ENCODE measurements around the gene TAB3. TPM values are rescaled to one million over a fixed set of nuclear protein-coding genes. Genes with fewer than 3 reads are reported as not detected.

Gene TAB3
- total and polyA plus RNA-seq, 3 experiments from 2014 or later: 7.6 to 21.4 (median 21.1) TPM

DNA sequence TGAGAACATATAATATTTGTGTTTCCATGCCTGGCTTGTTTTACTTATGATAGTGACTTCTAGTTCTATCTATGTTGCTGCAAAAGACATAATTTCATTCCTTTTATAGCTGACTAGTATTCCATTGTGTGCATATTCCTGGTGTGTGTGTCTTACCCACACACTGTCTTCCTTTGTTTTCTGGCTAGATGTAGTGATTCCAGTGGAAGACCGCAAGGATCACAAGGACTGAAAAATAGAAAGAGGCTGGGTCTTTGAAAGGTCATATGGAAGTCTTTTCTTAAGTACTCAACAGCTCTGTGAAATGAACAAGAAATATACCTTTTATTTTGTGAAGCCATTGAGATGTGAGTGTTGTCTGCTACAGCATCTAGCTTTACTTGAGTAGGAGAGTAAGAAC is 29.4 kb upstream of the TAB3 start:
- Histone ChIP-seq H3K27ac (ENCODE audit: low read depth, low read length) (no peak overlapping the region), H3K27me3 (ENCODE audit: insufficient read depth, low read length, poor library complexity, severe bottlenecking) (no peaks in the 10 kb centered on the region), H3K4me3 (ENCODE audit: low read length) (no peak overlapping the region), H3K9me3 (ENCODE audit: low read length) (no peaks in the 10 kb centered on the region), H3K4me1 (ENCODE audit: insufficient read depth, low read length) (no peaks in the 10 kb centered on the region), H3K36me3 (ENCODE audit: insufficient read depth, low read length) (no peaks in the 10 kb centered on the region)
- Mint-ChIP-seq H3K36me3 (no peaks in the 10 kb centered on the region), H3K9me3 (no peaks in the 10 kb centered on the region), H3K27ac (no peak overlapping the region), H3K27me3 (peaks cover 3 to 6% of the 10 kb centered on the region in 2 donors), H3K4me3 (no peak overlapping the region), H3K4me1 (no peaks in the 10 kb centered on the region)
- ChIA-PET CTCF (no interaction called here), POLR2A (no interaction called here)
- DNase-seq: no peak

DNA sequence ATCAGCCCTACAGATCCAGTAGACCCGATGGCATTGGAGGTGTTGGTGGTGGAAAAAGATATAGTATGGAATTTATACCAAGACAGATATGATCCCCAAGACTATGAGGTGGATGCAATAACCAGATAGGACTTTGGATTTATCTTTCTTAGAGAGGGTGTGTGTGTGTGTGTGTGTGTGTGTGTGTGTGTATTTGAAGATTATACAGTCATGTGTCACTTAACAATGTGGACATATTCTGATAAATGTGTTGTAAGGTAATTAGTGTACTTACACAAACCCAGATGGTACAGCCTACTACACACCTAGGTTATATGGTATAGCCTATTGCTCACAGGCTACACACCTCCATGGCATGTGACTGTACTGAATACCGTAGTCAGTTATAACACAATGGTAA is 24.4 kb upstream of the TAB3 start:
- DNase-seq: no peak
- no peaks in the 10 kb centered on the region for H3K9me3 ChIP-seq (ENCODE audit: low read length)
- Mint-ChIP-seq H3K9me3 (no peaks in the 10 kb centered on the region), H3K27ac (no peak overlapping the region), H3K4me1 (no peaks in the 10 kb centered on the region), H3K27me3 (peaks cover 0 to 7% of the 10 kb centered on the region in 2 donors), H3K4me3 (no peak overlapping the region), H3K36me3 (peaks cover 0 to 4% (median 0%) of the 10 kb centered on the region in 3 donors)
- no peaks in the 10 kb centered on the region for H3K36me3 ChIP-seq (ENCODE audit: insufficient read depth, low read length)
- CTCF ChIA-PET: no interaction called here
- POLR2A ChIA-PET: no interaction called here
- H3K27ac ChIP-seq (ENCODE audit: low read depth, low read length): no peak overlapping the region
- no peak overlapping the region for H3K4me3 ChIP-seq (ENCODE audit: low read length)
- H3K4me1 ChIP-seq (ENCODE audit: insufficient read depth, low read length): no peaks in the 10 kb centered on the region
- H3K27me3 ChIP-seq (ENCODE audit: insufficient read depth, low read length, poor library complexity, severe bottlenecking): no peaks in the 10 kb centered on the region

DNA sequence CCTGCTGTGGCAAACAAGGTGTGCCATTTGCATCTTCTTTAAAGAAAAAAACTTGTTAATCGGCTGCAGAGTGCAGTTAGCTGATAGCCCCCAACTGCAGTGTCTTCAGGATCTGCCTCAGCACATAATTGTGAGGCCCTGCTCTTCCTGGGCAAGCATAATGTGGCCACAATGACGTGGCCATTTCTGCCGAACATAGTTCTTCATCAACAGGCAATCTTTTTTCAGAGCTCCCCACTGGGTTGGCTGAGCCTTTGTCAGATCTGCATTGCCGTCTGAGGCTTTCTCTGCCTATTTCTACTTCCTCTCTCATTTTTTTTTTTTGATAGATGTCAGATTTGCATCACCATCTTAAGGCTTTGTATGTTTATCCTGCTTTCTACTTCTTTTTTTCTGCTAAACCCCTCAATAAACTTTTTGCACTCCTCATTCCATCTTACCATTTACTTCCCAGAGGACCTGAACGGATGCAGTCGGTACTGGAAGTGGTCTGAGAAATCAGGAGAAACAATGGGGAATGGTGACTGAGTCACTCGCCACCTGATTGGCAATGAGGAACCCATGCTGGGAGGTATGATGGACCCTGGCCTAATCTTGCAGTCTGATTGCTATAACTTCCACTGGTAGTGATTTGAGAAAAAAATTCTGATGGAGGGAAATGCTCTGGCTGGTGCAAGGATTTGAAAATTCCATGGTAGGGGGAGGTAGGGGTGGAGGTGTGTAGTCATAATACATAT is 21.2 kb upstream of the TAB3 start:
- Histone ChIP-seq H3K4me1 (ENCODE audit: insufficient read depth, low read length) (no peaks in the 10 kb centered on the region), H3K27me3 (ENCODE audit: insufficient read depth, low read length, poor library complexity, severe bottlenecking) (no peaks in the 10 kb centered on the region), H3K36me3 (ENCODE audit: insufficient read depth, low read length) (no peaks in the 10 kb centered on the region), H3K4me3 (ENCODE audit: low read length) (no peak overlapping the region), H3K9me3 (ENCODE audit: low read length) (no peaks in the 10 kb centered on the region), H3K27ac (ENCODE audit: low read depth, low read length) (no peak overlapping the region)
- POLR2A ChIA-PET: no interaction called here
- CTCF ChIA-PET: no interaction called here
- peaks cover 0 to 8% of the 10 kb centered on the region in 2 donors for H3K27me3 Mint-ChIP-seq
- peak overlapping the region in 2 of 8 donors; percentile 19 to 48 for H3K27ac Mint-ChIP-seq
- peak in 1 of 5 donors; percentile 15 for DNase-seq
- H3K4me3 Mint-ChIP-seq: no peak overlapping the region
- no peaks in the 10 kb centered on the region for H3K9me3 Mint-ChIP-seq
- H3K4me1 Mint-ChIP-seq: no peaks in the 10 kb centered on the region
- H3K36me3 Mint-ChIP-seq: peaks cover 0 to 4% (median 0%) of the 10 kb centered on the region in 3 donors

DNA sequence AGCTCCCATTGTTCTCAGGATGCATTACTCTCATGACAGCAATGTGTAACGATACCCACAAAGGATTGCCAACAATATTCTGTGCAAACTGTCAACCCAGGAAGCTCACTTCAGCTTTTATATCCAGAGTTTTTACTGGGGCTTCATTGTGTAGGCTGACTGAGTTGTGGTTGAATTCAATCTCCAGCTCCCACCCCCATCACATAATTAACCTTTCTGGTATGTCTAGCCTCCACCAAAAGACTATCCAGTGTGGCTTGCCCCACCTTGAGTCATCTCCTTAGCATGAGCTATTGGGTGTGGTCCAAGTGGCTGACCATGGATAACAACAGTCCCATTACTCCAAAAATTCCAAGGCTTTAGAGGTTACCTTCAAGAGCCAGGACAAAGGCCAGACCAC is 17.7 kb upstream of the TAB3 start:
- no peak overlapping the region for H3K27ac ChIP-seq (ENCODE audit: low read depth, low read length)
- no peak for DNase-seq
- H3K27me3 ChIP-seq (ENCODE audit: insufficient read depth, low read length, poor library complexity, severe bottlenecking): no peaks in the 10 kb centered on the region
- H3K9me3 ChIP-seq (ENCODE audit: low read length): no peaks in the 10 kb centered on the region
- POLR2A ChIA-PET: no interaction called here
- no peaks in the 10 kb centered on the region for H3K4me1 ChIP-seq (ENCODE audit: insufficient read depth, low read length)
- H3K36me3 ChIP-seq (ENCODE audit: insufficient read depth, low read length): no peaks in the 10 kb centered on the region
- peaks cover 0 to 4% (median 0%) of the 10 kb centered on the region in 3 donors for H3K36me3 Mint-ChIP-seq
- no peaks in the 10 kb centered on the region for H3K9me3 Mint-ChIP-seq
- CTCF ChIA-PET: no interaction called here
- H3K4me1 Mint-ChIP-seq: no peaks in the 10 kb centered on the region
- H3K4me3 ChIP-seq (ENCODE audit: low read length): no peak overlapping the region
- peaks cover 8 to 17% of the 10 kb centered on the region in 2 donors for H3K27me3 Mint-ChIP-seq
- no peak overlapping the region for H3K27ac Mint-ChIP-seq
- no peak overlapping the region for H3K4me3 Mint-ChIP-seq

DNA sequence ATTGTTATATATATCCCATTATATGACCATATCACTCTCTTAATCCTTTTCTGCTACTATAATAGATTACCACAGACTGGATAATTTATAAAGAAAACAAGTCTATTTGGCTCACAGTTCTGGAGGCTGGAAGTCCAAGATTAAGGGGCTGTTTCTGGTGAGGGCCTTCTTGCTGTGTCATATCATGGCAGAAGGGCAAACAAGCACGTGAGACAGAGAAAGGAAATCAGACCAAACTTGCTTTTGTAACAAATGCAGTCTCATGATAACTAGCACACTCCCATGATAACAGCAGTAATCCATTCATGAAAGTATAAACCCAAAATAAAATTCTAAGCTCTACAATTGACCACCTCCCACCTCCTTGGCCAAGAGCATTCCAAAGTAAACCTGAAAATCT is 16.3 kb upstream of the TAB3 start:
- no peak overlapping the region for H3K27ac ChIP-seq (ENCODE audit: low read depth, low read length)
- no peaks in the 10 kb centered on the region for H3K9me3 Mint-ChIP-seq
- no peak overlapping the region for H3K27ac Mint-ChIP-seq
- CTCF ChIA-PET: no interaction called here
- no peak overlapping the region for H3K4me3 ChIP-seq (ENCODE audit: low read length)
- no peaks in the 10 kb centered on the region for H3K36me3 Mint-ChIP-seq
- H3K36me3 ChIP-seq (ENCODE audit: insufficient read depth, low read length): no peaks in the 10 kb centered on the region
- H3K4me1 Mint-ChIP-seq: no peaks in the 10 kb centered on the region
- H3K9me3 ChIP-seq (ENCODE audit: low read length): no peaks in the 10 kb centered on the region
- H3K4me3 Mint-ChIP-seq: no peak overlapping the region
- H3K27me3 ChIP-seq (ENCODE audit: insufficient read depth, low read length, poor library complexity, severe bottlenecking): no peaks in the 10 kb centered on the region
- peaks cover 8 to 16% of the 10 kb centered on the region in 2 donors for H3K27me3 Mint-ChIP-seq
- POLR2A ChIA-PET: no interaction called here
- no peaks in the 10 kb centered on the region for H3K4me1 ChIP-seq (ENCODE audit: insufficient read depth, low read length)
- DNase-seq: no peak

DNA sequence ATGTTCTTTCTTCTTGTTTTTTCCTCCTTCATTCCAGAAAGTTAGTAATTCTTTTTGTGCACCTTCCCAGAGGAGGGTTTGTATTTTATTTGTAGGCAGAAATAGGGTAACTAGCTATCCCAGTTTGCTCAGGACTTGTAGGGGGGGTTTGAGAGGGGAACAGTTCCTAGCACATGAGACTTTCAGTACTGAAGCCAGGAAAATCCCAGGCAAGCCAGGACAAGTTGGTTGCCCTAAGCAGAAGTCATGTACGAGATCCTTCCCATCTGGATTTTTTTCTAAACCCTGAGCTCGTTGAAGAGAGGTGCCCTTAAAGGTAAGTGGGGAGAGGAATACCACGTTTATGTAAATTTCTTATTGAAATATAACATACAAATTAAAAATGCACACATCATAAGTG is 15.6 kb upstream of the TAB3 start:
- POLR2A ChIA-PET: no interaction called here

DNA sequence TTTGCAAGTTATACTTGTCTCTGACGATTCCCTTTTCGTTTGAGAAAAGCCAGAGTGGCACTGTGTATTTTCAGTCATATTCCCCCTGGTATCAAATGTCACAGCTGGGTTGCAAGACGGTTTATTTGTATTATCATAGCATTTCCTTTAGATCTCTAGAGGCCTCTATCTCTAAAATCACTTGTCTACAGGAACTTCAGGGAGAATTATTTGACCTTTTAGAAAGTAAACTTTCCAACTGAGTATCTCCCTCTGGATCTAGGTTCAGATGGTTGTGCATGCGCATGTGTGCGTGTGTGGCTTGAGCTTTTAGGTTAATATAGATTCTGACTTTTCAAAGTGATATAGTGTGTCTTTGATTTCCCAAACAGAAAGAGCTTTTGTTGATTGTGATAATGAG is 15.1 kb upstream of the TAB3 start:
- POLR2A ChIA-PET: no interaction called here
- H3K4me3 ChIP-seq (ENCODE audit: low read length): no peak overlapping the region
- Mint-ChIP-seq H3K27me3 (peaks cover 8 to 14% of the 10 kb centered on the region in 2 donors), H3K27ac (no peak overlapping the region), H3K4me1 (no peaks in the 10 kb centered on the region), H3K36me3 (no peaks in the 10 kb centered on the region), H3K9me3 (no peaks in the 10 kb centered on the region), H3K4me3 (no peak overlapping the region)
- no peaks in the 10 kb centered on the region for H3K36me3 ChIP-seq (ENCODE audit: insufficient read depth, low read length)
- DNase-seq: no peak
- H3K4me1 ChIP-seq (ENCODE audit: insufficient read depth, low read length): no peaks in the 10 kb centered on the region
- no peaks in the 10 kb centered on the region for H3K27me3 ChIP-seq (ENCODE audit: insufficient read depth, low read length, poor library complexity, severe bottlenecking)
- no peak overlapping the region for H3K27ac ChIP-seq (ENCODE audit: low read depth, low read length)
- H3K9me3 ChIP-seq (ENCODE audit: low read length): no peaks in the 10 kb centered on the region
- CTCF ChIA-PET: no interaction called here

More for the DNA sequence above, 15.6 kb upstream of the TAB3 start:
- Histone ChIP-seq H3K4me1 (ENCODE audit: insufficient read depth, low read length) (no peaks in the 10 kb centered on the region), H3K9me3 (ENCODE audit: low read length) (no peaks in the 10 kb centered on the region), H3K4me3 (ENCODE audit: low read length) (no peak overlapping the region), H3K27me3 (ENCODE audit: insufficient read depth, low read length, poor library complexity, severe bottlenecking) (no peaks in the 10 kb centered on the region), H3K36me3 (ENCODE audit: insufficient read depth, low read length) (no peaks in the 10 kb centered on the region), H3K27ac (ENCODE audit: low read depth, low read length) (no peak overlapping the region)
- CTCF ChIA-PET: no interaction called here
- H3K4me3 Mint-ChIP-seq: no peak overlapping the region
- DNase-seq: no peak
- H3K27me3 Mint-ChIP-seq: peaks cover 8 to 16% of the 10 kb centered on the region in 2 donors
- H3K9me3 Mint-ChIP-seq: no peaks in the 10 kb centered on the region
- H3K4me1 Mint-ChIP-seq: no peaks in the 10 kb centered on the region
- peak overlapping the region in 1 of 8 donors; percentile 34 for H3K27ac Mint-ChIP-seq
- no peaks in the 10 kb centered on the region for H3K36me3 Mint-ChIP-seq

DNA sequence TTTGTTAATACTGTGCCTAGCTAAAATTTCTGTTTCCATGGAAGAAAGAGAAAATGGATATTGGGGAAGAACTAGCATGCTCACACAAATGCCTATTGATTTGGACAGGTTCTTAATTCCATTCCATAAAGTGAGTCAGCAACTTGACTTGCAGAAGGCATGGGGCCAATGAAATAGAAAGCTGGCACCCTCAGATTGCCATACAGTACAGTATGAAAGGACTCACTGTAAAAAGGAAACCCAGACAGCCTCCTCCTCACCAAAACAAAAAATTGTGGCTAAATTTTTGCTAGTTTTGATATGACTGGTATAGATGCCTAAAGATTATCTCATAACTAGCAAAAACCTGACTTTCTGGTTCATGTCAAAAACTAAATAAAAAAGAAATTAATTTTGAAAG is 11.2 kb upstream of the TAB3 start:
- no peak overlapping the region for H3K27ac Mint-ChIP-seq
- peaks cover 12 to 20% of the 10 kb centered on the region in 2 donors for H3K27me3 Mint-ChIP-seq
- no peak for DNase-seq

More for the DNA sequence above, 11.2 kb upstream of the TAB3 start:
- ChIA-PET CTCF (no interaction called here), POLR2A (no interaction called here)
- Histone ChIP-seq H3K9me3 (ENCODE audit: low read length) (no peaks in the 10 kb centered on the region), H3K27me3 (ENCODE audit: insufficient read depth, low read length, poor library complexity, severe bottlenecking) (no peaks in the 10 kb centered on the region), H3K4me1 (ENCODE audit: insufficient read depth, low read length) (no peaks in the 10 kb centered on the region), H3K4me3 (ENCODE audit: low read length) (no peak overlapping the region), H3K36me3 (ENCODE audit: insufficient read depth, low read length) (no peaks in the 10 kb centered on the region), H3K27ac (ENCODE audit: low read depth, low read length) (no peak overlapping the region)
- H3K36me3 Mint-ChIP-seq: no peaks in the 10 kb centered on the region
- H3K4me1 Mint-ChIP-seq: no peaks in the 10 kb centered on the region
- H3K4me3 Mint-ChIP-seq: no peak overlapping the region
- H3K9me3 Mint-ChIP-seq: peaks cover 0 to 2% (median 0%) of the 10 kb centered on the region in 5 donors
